ENCODE data around the gene MEF2A. TPM values are rescaled to one million over a fixed set of nuclear protein-coding genes. Genes with fewer than 3 reads are reported as not detected.

Gene MEF2A
- total and polyA plus RNA-seq, 10 of the 15 experiments (the other 5 are each of a cell fraction or from before 2014, with no cell fraction given), result 7.2 to 46.7 (median 35.9) TPM

DNA sequence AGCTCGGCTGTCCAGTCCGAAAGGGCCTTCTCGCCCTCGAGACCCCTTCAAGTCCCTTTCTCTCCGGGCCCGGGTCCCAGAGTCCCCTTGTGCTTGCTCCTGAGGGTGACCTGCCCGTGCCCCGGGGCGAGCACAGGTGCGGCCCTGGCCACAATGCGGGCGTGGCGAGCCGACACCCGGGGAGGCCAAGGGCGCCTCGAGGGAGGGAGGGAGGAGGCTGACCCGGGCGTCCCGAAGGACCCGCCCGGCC is 810 bp upstream of the MEF2A start (continued):
- TF ChIP-seq PML (IDR thresholded peaks at IDR 0.05; ENCODE audit: low read length) (no peak), ZNF217 (IDR thresholded peaks at IDR 0.05) (no peak), KDM1A (IDR thresholded peaks at IDR 0.05; ENCODE audit: borderline replicate concordance) (no peak), TAF1 (IDR thresholded peaks at IDR 0.05; ENCODE audit: borderline replicate concordance, low read depth, low read length) (no peak), NR2F1 (conservative IDR thresholded peaks at IDR 0.05) (peak; percentile 66), EZH2 (IDR thresholded peaks at IDR 0.05; ENCODE audit: borderline replicate concordance, control insufficient read depth, low read depth, low read length) (no peak), POLR2A (IDR thresholded peaks at IDR 0.05; ENCODE audit: low read depth, low read length) (peak; percentile 55), HSF1 (IDR thresholded peaks at IDR 0.05; ENCODE audit: low read depth, low read length) (no peak), MYC (IDR thresholded peaks at IDR 0.05; ENCODE audit: insufficient read depth, insufficient read length, insufficient replicate concordance, low read length, severe bottlenecking) (no peak), SUZ12 (IDR thresholded peaks at IDR 0.05; ENCODE audit: unreplicated experiment) (no peak), ZNF384 (IDR thresholded peaks at IDR 0.05; ENCODE audit: borderline replicate concordance, low read depth, low read length) (no peak), FOXK2 (IDR thresholded peaks at IDR 0.05) (no peak), NFXL1 (IDR thresholded peaks at IDR 0.05; ENCODE audit: borderline replicate concordance) (no peak)
